ENCODE results near the gene C11orf97.
"Not testable (repeated sequence)": the region's sequence is repeated elsewhere in the genome, so short reads cannot be mapped to it uniquely, and the experiment has no call there.

The C11orf97 gene

GRCh38 chr11:94557992-94558391 lies 45.7 kb downstream of the C11orf97 start:
- DNase-seq, result no peak

- no peak for DNase-seq
These were observed 46.2 kb downstream of the C11orf97 start for GRCh38 chr11:94558468-94558867.

GRCh38 chr11:94558932-94559331 lies 46.7 kb downstream of the C11orf97 start:
- no peak for DNase-seq

GRCh38 chr11:94559361-94559760 lies 47.1 kb downstream of the C11orf97 start:
- DNase-seq, result no peak

- DNase-seq, result no peak
These were observed 48.6 kb downstream of the C11orf97 start for GRCh38 chr11:94560834-94561233.

- DNase-seq, result no peak
These were observed 51.1 kb downstream of the C11orf97 start for GRCh38 chr11:94563176-94563847.

- DNase-seq, result no peak
These were observed 51.7 kb downstream of the C11orf97 start for GRCh38 chr11:94563848-94564467.

GRCh38 chr11:94567181-94567670 lies 55.0 kb downstream of the C11orf97 start, which contains the start of gene PIWIL4:
Gene PIWIL4, plus strand, starts transcription at chr11:94567368. Its CDS starts 151 bp downstream, at chr11:94567519.
- no peak for DNase-seq

GRCh38 chr11:94568200-94568599 lies 55.9 kb downstream of the C11orf97 start:
- DNase-seq, result no peak

GRCh38 chr11:94568717-94569116 lies 56.5 kb downstream of the C11orf97 start:
- no peak for DNase-seq

- DNase-seq, result not testable (repeated sequence)
These were observed 60.7 kb downstream of the C11orf97 start for GRCh38 chr11:94572975-94573374.

GRCh38 chr11:94574193-94574961 lies 62.1 kb downstream of the C11orf97 start:
- DNase-seq, result no peak

- DNase-seq, result no peak
These were observed 64.0 kb downstream of the C11orf97 start for GRCh38 chr11:94576306-94576705.

- DNase-seq, result no peak
These were observed 65.6 kb downstream of the C11orf97 start for GRCh38 chr11:94577841-94578240.
